ENCODE results near the gene TRAPPC12.

The TRAPPC12 gene

DNA sequence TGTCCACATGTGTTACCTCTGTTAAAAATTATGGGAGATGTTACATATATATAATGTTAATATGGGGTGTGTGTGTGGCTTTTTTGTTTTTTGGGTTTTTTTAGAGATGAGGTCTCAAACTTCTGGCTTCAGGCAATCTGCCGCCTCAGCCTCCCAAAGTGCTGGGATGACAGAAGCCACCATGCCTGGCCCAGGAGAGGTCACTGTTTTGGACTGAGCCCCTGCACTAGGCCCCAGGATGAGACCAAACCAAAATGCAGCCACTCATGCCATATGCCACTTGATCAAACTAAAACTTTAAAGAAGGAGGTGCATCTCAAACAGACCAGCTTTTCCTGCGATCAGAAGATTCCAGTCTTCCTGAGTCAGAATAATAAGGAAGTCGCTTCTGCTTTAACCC, 137.3 kb downstream of the TRAPPC12 start:
- DNase-seq = no peak

DNA sequence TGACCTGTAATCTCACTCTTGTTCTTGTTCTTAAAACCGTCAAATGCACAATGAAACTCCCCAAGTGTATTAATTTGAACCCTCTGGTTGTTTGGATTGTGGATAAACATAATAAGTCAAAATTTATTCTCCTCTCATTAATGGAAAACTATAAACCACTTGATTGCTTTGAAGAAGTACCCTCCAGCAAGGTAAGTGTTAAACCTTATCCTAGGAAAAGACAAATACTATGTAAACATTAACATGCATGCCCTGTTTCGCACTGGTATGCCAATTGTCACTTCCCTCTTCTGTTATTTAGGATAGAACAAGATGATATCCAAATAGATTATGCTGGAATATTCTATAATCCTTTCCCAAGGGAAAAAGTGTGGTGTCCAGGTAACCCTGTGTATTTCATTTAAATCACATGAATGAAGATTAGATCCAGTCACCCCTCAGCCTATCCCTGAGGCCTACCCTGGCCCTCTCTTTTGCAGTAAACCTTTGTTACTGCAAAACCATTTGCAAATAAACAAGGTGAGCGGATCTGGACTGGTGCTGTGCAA, 138.5 kb downstream of the TRAPPC12 start:
- no peak for DNase-seq

DNA sequence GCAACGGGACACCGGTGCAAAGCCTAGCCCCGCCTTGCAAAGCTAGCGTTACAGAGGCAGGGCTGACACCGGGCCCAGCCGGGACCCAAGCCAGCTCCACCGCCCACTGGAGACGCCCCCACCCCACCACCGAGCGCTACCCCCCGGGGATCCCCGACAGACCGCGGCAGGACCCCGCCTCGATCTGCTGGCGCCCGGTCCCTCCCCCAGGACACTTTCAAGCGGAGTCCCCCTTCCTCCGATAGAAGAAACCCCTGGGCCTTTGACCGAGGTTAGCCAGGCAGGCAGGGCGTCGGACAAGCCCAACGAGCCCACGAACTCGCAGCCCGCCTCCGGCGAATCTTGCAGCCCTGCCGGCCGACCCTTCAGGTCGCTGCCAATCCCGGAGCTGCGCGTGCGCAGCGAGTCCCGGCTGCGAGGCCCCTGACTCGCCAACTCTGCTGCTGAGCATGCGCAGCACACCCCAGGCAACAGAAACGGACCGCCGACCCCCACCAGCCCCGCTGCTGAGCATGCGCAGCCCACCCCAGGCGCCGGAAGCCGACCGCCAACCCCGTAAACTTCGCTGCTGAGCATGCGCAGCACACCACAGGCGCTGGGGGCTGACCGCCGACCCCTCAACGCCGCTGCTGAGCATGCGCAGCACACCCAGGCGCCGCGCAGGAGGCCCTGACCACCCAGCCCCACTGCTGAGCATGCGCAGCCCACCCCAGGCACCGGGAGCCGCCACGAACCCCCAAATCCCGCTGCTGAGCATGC, 139.2 kb downstream of the TRAPPC12 start:
- peak; percentile 99 for DNase-seq

DNA sequence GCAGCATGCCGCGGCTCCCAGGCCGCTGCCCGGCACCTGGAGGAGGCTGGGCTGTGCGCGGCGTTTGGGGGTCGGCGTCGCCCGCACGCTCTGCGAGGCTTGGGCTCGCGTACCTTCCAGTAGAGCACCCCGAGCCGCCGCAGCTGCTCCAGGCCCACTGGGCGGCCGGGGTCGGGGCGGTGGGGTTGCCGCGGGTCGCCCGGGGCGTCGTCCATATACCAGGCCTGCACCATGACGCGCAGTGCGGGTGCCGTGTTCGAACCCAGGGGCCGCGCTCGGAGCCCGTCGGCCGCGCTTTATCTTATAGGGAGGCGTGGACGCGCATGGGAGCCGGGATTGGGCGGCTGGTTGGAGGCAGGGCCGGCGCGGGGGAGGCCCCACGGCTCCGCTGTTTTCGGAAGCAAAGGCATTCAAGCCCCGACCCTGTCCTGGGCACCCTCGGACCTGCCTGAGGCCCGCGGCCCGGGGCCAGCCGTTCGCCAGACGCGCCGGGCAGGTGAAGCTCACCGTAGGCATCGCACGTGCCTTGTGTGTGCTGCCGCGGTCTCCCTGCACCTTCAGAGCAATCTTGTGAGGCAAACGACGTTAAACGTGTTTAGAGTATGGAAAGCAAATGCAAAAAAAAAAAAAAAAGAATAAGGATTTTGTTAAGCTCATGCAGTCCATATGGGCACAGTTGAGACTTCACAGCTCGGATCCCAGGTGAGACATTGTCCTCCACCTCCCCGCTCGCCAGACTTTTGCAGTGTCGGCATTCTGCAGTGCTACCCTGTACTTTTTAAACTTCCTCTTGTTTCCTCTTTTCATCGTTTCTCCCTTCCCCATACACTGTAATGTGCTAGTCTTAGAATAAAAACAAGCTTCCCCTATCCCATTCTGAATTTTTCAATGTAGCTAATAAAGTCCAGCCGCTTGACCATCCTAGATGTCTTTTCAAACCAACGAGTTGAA, 140.0 kb downstream of the TRAPPC12 start, which contains the start of gene ADI1:
ADI1 (minus strand) TSS at position 277 of the 951 bp plus-strand sequence; CDS start at position 233, 44 bp downstream.
- peak; percentile 80 for DNase-seq

DNA sequence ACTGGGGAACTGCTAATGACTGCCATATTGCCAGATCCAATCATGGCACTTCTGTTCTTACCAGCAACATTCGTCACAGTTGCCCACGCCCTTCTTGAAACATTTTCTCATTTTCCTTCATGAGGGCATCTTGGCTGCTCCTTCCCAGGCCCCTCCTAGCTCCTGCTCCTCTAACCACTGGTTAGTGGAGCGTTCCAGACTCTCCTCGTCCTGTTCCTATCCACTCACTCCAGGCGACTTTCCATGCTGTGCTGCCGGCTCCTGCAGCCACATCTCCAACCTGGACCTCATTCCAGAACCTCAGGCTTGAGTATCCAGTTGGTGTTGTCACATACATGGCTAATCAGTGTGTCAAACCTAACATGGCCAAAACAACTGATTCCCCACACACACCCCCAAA, 141.1 kb downstream of the TRAPPC12 start:
- DNase-seq = no peak

DNA sequence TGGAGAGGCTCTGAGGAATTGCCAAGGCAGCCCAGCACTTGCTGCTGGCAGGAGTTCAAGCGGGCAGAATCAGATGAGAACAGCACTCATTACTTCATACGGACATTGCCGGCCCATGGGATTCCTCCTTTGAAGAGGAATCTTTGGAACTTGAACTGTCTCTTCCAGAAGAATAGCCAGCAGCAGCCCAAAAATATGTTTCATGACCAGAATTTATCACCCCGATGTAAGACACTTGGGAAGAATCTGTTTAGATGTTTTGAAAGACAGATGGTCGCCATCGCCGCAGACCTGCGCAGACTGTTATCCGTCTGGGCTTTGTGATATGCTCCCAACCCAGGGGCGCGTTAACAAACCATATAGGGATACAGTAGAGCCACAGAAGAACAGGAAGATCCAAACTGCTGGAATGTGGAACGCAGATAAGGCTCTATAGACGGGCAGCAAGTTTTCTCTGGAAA, 143.5 kb downstream of the TRAPPC12 start:
- no peak for DNase-seq

DNA sequence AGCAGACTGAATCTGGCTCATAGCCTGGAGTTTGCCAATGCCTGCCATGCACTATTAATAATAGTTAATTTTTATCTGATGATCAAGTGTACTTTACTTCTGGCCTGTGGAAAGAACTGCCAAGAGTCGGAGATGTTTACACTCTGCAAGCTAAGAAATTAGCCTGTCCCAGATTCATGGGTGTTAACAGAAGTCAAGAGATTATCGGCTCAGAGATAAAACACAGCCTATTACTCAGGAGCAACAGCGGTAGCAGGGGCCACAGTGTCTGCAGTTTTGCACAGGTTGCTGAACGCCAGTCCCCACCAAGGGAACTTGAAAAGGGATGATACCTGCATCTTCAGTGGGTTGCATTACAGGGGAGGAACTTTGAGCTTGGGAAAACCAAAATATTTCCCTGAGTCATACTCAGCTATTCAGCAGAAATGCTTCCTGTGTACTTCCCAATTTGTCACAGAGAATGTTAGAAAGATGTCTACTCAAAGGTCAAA, 144.1 kb downstream of the TRAPPC12 start:
- DNase-seq = no peak

DNA sequence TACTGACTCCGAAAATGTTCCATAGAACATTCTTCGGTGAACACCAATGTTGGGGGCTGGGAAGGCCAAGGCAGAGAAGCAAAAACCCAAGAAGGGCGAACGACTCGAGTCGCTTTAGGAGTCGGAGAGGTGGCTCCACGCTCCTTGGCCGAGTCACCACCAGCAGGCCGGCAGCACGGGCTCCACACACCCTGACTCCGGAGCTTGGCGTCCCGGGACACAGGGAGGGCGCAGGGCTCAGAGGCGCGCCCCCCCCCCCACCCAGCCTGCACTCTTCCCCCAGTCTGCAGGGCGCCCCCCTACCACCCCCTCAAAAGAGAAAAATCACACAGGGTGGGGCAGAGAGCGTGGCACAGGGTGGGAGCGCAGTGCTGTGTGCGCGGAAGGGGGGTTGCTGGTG, 147.4 kb downstream of the TRAPPC12 start:
- DNase-seq = no peak

DNA sequence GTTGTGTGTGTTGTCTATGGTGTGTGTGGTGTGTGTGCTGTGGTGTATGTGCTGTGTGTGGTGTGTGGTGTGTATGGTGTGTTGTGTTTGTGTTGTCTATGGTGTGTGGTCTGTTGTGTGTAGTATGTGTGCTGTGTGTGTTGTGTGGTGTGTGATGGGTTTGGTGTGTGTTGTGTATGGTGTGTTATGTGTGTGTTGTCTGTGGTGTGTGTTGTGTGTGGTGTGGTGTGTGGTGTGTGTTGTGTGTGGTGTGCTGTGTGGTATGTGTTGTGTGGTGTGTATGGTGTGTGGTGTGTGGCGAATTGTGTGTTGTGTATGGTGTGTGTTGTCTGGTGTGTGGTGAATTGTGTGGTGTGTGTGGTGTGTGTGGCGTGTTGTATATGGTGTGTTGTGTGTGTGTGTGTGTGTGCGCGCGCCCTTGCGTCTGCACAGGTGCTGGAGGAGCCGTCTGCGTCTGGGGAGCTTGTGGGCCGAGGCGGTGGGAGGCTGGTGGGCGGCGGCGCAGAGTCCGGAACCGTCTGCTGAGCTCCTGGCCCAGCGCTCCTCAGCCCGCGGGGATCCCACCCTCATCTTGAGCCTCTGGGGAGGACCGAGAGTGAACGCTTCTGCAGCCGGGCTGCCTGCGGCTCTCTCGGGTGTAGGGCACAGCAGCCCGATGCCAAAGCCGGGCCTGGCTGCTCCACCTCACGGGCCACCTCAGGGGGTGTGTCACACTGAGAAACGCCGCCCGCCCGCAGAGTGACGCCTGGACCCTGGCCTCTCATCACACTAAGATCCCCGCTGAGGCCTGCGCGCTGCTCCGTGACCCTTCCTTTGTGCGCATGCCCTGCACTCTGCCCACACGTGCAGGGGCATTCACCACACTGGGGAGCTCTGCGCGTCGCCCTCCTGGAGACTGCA, 148.6 kb downstream of the TRAPPC12 start:
- no peak for DNase-seq

Data from CD4-positive, alpha-beta T cell treated with Interleukin-17A for 4 hours (primary cell).